Aorta (tissue), 5 donors: Measurements from ENCODE around the gene LPP. TPM values are rescaled to one million over a fixed set of nuclear protein-coding genes. Genes with fewer than 3 reads are reported as not detected.

Source experiments
- ATAC-seq: fragments of 200-7000 bp; cut with Tn5 transposase; one replicate; pipeline ENCODE4 v1.9.1; 2022; ENCODE audit warnings: moderate library complexity; ENCODE audit not compliant: low FRiP score
- DNase-seq, 2 donors: peaks; one replicate each; pipeline ENCODE4 v3.0.0-alpha.2; 2020
- H3K27ac ChIP-seq, 2 donors: one replicate each; pipeline ENCODE4 v1.5.1; 2013; ENCODE audit warnings: low read length in 2 of 2, mild to moderate bottlenecking in 2 of 2, moderate library complexity in 2 of 2, control low read depth in 1 of 2, inconsistent platforms in 1 of 2, low read depth in 1 of 2
- H3K27me3 ChIP-seq, 2 donors: one replicate each; pipeline ENCODE4 v1.6.1; 2013; ENCODE audit warnings: control low read depth in 1 of 2, low read length in 1 of 2, mild to moderate bottlenecking in 1 of 2, moderate library complexity in 1 of 2; ENCODE audit not compliant: insufficient read depth in 2 of 2, control insufficient read depth in 1 of 2
- H3K36me3 ChIP-seq, 2 donors: one replicate each; pipeline ENCODE4 v1.6.1; 2013; ENCODE audit warnings: control low read depth in 1 of 2, low read length in 1 of 2, mild to moderate bottlenecking in 1 of 2; ENCODE audit not compliant: insufficient read depth in 2 of 2, control insufficient read depth in 1 of 2
- H3K4me1 ChIP-seq, 2 donors: one replicate each; pipeline ENCODE4 v1.6.1; 2013; ENCODE audit warnings: low read length in 2 of 2, control low read depth in 1 of 2, mild to moderate bottlenecking in 1 of 2, moderate library complexity in 1 of 2; ENCODE audit not compliant: insufficient read depth in 2 of 2, control insufficient read depth in 1 of 2
- H3K4me3 ChIP-seq, 2 donors: one replicate each; pipeline ENCODE4 v1.5.1; 2013; ENCODE audit warnings: low read length in 2 of 2, control low read depth in 1 of 2, mild to moderate bottlenecking in 1 of 2
- H3K9me3 ChIP-seq: one replicate; pipeline ENCODE4 v1.6.1; 2013; ENCODE audit warnings: mild to moderate bottlenecking, low read length; ENCODE audit not compliant: control insufficient read depth
- WGBS, 2 donors: extraction: QIAGEN DNeasy Blood & Tissue Kit; methylation state at CpG; one replicate each; pipeline ENCODE4 v1.1.7; 2013; 5-methylcytosine and 5-hydroxymethylcytosine counted together
- intact Hi-C, 2 donors: fragments of 100-400 bp; cut with DNase I; formaldehyde crosslinking; loops; one replicate each; pipeline versions ENCODE4 v1.14.2 to v1.15.0; 2022
- polyA plus RNA-seq, 2 donors: library from polyadenylated mRNA; stranded (reverse); fragments of 200-250 nt; gene quantifications; one replicate each; pipeline ENCODE4 v1.2.3, GENCODE V29; 2013
- total RNA-seq, 2 donors: library from RNA; stranded (reverse); fragmentation: NEBNext Ultra II Directional; extraction: Animal tissue kit (Norgen Biotek cat#: 25700); gene quantifications; one replicate each; pipeline ENCODE4 v1.2.1, GENCODE V29; 2021
- donor health status: healthy with polysubstance abuse.
- donor health status: Bipolar disorder and iron deficiency.
- donor health status: DM: no; HTN: no; CAD: no.
- donor health status: DM: no; HTN: no; CAD: no.
- donor health status: DM: yes; HTN: yes; CAD: no.

Gene LPP
- total and polyA plus RNA-seq, 4 donors: 37.7 to 2,536 (median 527) TPM

DNA sequence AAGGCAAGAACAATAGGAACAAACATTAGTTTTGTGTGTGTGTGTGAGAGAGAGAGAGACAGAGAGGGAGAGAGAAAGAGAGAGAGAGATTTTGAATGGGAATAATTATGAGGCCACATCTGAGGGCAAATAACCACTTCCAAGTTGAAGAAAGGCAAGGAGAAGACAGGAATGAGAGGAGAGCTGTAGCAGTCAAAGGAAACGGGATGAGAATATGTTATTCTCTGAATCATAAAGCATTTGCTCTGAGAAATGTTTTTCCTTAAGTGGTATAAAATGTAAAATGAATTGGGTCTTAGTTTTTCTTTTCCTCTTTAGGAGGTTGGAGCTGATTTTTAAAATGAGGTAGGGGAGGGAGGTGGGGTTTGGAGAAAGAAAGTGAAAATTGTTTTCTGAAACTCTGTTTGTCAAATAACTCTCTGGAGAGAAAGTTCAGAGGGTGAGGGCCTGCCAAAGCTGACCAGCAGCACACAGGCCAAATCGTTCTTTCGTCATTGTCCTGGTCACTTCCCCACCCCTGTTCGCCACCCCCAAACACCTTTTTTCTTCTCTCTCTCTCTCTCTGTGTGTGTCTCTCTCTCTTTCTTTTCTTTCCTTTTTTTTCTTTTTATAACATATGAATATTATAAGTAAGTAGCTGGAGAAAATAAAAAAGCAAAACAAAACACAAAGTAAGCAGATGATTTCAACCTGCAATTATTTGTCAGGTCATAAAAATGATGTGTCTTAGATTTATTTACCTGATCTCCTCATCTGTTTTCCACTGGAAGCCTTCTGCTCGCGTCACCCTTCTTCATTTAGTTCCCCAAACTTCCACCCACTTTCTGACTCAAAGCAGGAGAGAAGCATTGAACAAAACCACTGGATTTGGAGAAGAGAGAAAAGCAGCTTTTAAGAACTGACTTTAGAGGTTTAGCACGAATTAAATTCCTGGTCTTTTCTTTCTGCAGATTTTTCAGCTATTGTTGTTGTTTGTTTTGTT, 110.6 kb downstream of the LPP start:
- WGBS, 2 donors: 5 to 9% methylated on average over 7 of the region's 7 CpGs
- H3K4me1 ChIP-seq: peaks cover 14 to 36% of the 10 kb centered on the region in 2 donors
- H3K4me3 ChIP-seq: no peak overlapping the region
- DNase-seq (no peak), ATAC-seq (peak; percentile 68)
- H3K36me3 ChIP-seq: no peaks in the 10 kb centered on the region
- intact Hi-C loops: loop anchor here (5.0 to 10.0 kb wide), 6 partner anchors 52 to 688 kb away; no protein-coding TSS in a partner anchor
- no peaks in the 10 kb centered on the region for H3K9me3 ChIP-seq
- H3K27me3 ChIP-seq: no peaks in the 10 kb centered on the region
- peak overlapping the region; percentile 100 for H3K27ac ChIP-seq

DNA sequence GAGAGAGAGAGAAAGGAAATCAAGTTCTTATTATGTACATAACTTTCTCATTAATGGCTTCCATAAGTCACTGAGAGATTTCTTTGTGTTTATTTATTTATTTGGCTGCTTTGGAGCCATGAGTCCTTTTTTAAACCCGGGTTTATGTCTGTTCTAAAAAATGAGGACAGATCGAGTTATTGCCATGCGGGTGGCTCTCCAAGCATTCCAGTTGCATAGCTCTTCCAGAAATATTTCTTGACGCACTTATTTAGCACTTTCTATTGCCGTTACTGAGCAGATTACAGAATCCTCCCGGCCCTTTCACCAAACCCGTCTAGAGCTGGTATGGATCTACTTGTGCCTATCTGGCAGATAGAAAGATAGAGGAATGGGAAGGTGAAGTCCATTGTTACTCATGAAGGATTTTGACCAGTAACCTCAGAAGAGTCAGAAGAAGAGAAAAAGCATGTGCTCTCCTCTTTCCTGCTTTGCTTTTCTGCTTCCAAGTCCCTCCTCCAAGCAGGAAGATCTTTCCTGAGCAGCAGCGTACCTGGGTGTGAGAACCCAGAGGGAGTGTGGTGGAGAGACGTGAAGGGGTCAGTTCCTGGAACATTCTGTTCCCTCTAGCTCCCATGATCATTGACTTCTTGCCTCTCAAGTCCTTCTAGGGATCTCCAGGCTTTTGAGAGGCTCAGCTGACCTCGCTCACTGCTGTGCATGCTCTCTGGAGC, 112.8 kb downstream of the LPP start:
- H3K36me3 ChIP-seq: no peaks in the 10 kb centered on the region
- peak overlapping the region in 1 of 2 donors; percentile 41 for H3K4me3 ChIP-seq
- intact Hi-C loops: loop anchor here (1.0 to 10.0 kb wide), 5 partner anchors 54 to 686 kb away; no protein-coding TSS in a partner anchor
- ATAC-seq (peak; percentile 45), DNase-seq (no peak)
- 11 to 12% methylated on average over 10 of the region's 10 CpGs for WGBS, 2 donors
- peak overlapping the region; percentile 100 for H3K27ac ChIP-seq
- H3K9me3 ChIP-seq: no peaks in the 10 kb centered on the region
- H3K27me3 ChIP-seq: no peaks in the 10 kb centered on the region
- peaks cover 14 to 37% of the 10 kb centered on the region in 2 donors for H3K4me1 ChIP-seq

DNA sequence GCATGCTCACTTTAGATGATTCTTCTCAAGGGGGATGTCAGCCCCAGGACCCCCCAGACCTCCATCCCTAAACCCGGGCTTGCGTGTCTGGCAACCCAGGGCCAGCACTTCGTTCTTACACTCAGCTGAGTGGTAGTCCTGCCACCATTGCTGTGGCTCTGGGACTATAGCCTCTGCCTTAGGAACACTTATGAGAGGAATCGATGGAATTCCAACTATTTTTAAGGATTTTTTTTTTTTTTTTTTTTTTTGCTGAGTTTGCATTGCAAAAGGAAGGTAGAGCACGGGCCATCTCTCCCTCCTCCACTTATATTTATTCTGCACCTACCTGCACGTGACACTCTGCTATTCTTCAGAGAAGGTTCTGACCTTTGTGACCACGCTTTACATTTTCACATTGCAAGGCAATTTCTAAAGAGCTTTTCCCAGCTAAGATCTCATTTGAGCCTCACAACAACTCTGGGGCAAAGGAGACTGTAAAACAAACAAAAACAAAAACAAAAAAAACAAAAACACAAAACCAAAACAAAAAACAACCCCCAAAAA, 113.9 kb downstream of the LPP start:
- no peaks in the 10 kb centered on the region for H3K36me3 ChIP-seq
- no peaks in the 10 kb centered on the region for H3K27me3 ChIP-seq
- intact Hi-C loops: loop anchor here (2.0 to 10.0 kb wide), 4 partner anchors 317 to 684 kb away; no protein-coding TSS in a partner anchor
- 77 to 80% methylated on average over 7 of the region's 7 CpGs for WGBS, 2 donors
- H3K4me3 ChIP-seq: no peak overlapping the region
- H3K9me3 ChIP-seq: no peaks in the 10 kb centered on the region
- H3K27ac ChIP-seq: peak overlapping the region; percentile 100
- H3K4me1 ChIP-seq: peaks cover 14 to 34% of the 10 kb centered on the region in 2 donors
- DNase-seq: no peak
- no peak for ATAC-seq

DNA sequence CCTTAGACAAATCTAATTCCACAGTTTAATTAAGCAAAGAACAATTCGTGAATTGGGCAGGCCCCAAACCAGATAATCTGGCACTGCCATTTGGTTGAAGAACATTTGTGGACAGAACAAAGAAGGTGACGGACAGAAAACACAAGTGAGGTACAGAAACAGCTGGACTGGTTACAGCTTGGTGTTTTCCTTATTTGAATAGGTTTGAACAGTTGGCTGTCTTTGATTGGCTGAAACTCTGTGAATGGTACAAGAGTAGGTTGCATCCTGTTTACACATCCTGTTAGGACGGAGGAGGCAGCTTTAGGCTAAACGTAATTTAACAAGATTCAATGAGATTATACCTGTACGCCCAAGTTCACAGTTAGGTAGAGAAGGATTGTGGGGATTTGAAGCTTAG, 114.4 kb downstream of the LPP start:
- Histone ChIP-seq H3K36me3 (no peaks in the 10 kb centered on the region), H3K9me3 (no peaks in the 10 kb centered on the region), H3K27ac (peak overlapping the region; percentile 100), H3K4me1 (peaks cover 14 to 37% of the 10 kb centered on the region in 2 donors), H3K4me3 (no peak overlapping the region), H3K27me3 (no peaks in the 10 kb centered on the region)
- 69 to 78% methylated on average over 5 of the region's 5 CpGs for WGBS, 2 donors
- intact Hi-C loops: loop anchor here in 1 of 2 donors (5.0 to 10.0 kb wide), 3 partner anchors 316 to 684 kb away; no protein-coding TSS in a partner anchor
- ATAC-seq (no peak), DNase-seq (no peak)

DNA sequence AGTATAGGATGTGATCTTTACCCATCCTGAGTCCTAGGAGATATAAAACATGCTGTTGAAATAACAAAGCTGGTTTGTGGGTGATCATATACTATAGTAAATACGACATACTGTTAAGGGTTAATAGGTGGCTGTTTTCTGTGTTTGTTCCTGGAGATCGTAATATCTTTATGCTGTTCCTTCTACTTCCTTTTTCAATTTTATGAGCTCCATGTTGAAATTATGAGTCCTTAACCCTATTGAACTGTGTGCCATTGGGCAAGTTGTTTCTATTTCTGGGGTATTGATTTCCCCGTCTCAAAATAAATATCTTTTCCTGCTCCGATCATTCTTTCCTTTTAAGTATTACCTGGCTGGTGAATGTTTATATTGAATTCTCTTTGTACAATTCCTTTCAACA, 115.1 kb downstream of the LPP start:
- H3K36me3 ChIP-seq: no peaks in the 10 kb centered on the region
- no peak for DNase-seq
- peaks cover 13 to 32% of the 10 kb centered on the region in 2 donors for H3K4me1 ChIP-seq
- 67 to 73% methylated on average over 4 of the region's 4 CpGs for WGBS, 2 donors
- no peak overlapping the region for H3K4me3 ChIP-seq
- intact Hi-C loops: loop anchor here in 1 of 2 donors (5.0 to 10.0 kb wide), 3 partner anchors 316 to 683 kb away; no protein-coding TSS in a partner anchor
- peak overlapping the region in 1 of 2 donors; percentile 100 for H3K27ac ChIP-seq
- ATAC-seq: no peak
- no peaks in the 10 kb centered on the region for H3K27me3 ChIP-seq
- no peaks in the 10 kb centered on the region for H3K9me3 ChIP-seq

DNA sequence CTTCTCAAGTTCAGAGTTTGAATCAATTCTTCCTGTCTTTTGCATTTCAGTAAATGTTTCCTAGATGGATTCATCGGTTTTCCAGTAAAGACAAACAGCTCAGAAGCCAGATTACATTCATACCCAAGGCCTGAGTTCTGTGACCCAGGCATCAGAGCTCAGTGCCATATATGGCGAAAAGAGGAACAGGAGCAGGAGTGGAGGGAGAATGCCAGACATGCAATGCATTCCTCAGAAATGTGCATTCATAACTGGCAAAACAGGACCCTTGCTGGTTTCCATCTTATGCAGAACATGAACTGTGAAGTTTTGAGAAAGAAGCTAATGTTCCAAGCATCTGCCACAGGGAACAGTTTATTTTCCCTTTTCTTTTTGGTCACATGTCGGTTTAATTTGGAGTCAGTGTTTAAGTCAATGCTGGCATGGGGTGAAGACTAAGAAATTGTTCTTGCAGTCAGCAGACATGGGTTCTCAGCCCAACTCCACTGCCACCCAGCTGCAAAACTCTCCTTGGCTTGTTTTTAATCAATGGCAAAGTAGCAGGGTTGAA, 116.5 kb downstream of the LPP start:
- Histone ChIP-seq H3K27me3 (no peaks in the 10 kb centered on the region), H3K36me3 (no peaks in the 10 kb centered on the region), H3K4me1 (peaks cover 13 to 34% of the 10 kb centered on the region in 2 donors), H3K27ac (peak overlapping the region; percentile 92 to 99), H3K9me3 (no peaks in the 10 kb centered on the region), H3K4me3 (no peak overlapping the region)
- ATAC-seq (peak; percentile 73), DNase-seq (no peak)
- intact Hi-C loops: no loop called here
- 2 to 5% methylated on average over 3 of the region's 3 CpGs for WGBS, 2 donors

DNA sequence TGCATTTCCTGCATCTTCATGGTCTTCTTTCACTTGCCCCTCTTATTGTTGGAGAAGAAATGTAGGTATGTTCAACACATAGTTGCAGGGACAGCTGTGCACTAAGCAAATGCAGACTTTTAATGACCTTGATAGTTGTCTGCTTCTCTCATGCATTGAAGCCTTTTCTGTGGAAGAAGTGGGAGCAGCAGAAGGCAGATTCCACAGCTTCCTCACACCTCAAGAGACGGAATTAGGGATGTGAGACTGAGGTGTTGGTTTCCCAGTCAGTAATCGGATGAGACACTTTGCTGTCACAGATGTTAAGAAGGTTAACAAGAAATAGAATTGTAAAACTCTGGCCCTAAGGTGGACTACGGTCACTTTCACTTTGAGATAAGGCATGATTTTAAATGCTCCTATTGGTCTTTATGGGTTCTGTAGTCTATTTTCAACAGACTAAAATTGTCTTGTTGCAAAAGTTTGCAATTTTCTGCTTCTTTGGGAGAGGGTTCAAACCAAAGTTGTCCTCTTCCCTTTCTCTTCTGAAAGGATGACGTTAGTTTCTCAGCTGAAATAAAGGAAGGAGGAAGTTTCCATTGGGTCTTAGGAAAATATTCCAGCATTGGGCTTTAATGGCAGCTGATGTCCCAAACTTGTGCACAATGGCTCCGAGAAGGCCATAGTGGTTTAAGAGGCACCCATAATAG, 117.4 kb downstream of the LPP start:
- no peaks in the 10 kb centered on the region for H3K9me3 ChIP-seq
- H3K4me3 ChIP-seq: no peak overlapping the region
- H3K27me3 ChIP-seq: no peaks in the 10 kb centered on the region
- DNase-seq (no peak), ATAC-seq (no peak)
- peaks cover 9 to 30% of the 10 kb centered on the region in 2 donors for H3K4me1 ChIP-seq
- H3K27ac ChIP-seq: peak overlapping the region; percentile 98 to 99
- intact Hi-C loops: no loop called here
- WGBS, 2 donors: 53 to 57% methylated on average over 5 of the region's 5 CpGs
- no peaks in the 10 kb centered on the region for H3K36me3 ChIP-seq
